ENCODE data around the gene VPS13D. TPM values are rescaled to one million over a fixed set of nuclear protein-coding genes. Genes with fewer than 3 reads are reported as not detected.

VPS13D gene
- total and polyA plus RNA-seq, 4 donors: 10.2 to 68.3 (median 12.6) TPM

DNA sequence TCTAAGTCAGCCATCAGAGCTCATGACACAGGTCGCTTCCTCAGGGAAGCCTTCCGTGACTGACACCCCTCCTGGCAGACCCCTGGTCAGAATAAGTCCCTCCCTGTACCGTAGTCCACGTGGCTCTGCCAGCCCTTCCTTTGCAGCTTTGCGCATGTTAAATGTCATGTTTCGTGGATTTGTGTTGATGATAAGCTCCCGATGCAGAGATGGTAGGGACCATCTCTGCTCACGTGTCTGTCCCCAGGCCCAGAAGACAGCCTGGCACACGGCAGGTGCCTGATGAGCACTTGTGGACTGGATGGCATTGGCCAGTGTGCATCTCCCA is 312.3 kb downstream of the VPS13D start:
- 94% methylated on average over 9 of the region's 9 CpGs for WGBS
- Histone ChIP-seq H3K9me3 (ENCODE audit: control insufficient read depth in 4 of 4, low read length in 3 of 4) (no peaks in the 10 kb centered on the region), H3K27ac (ENCODE audit: low read depth in 1 of 2, low read length in 2 of 2) (peak overlapping the region in 1 of 2 donors; percentile 2), H3K9ac (ENCODE audit: low read depth in 1 of 2, low read length in 2 of 2) (no peak overlapping the region), H3K4me1 (ENCODE audit: control insufficient read depth in 4 of 4, insufficient read depth in 4 of 4, low read length in 3 of 4) (peaks cover 9 to 27% (median 16%) of the 10 kb centered on the region in 4 donors), H3K4me3 (ENCODE audit: low read depth in 1 of 3, low read length in 3 of 3) (no peak overlapping the region), H3K36me3 (ENCODE audit: control insufficient read depth in 4 of 4, insufficient read depth in 3 of 4, low read depth in 1 of 4, low read length in 3 of 4) (no peaks in the 10 kb centered on the region), H3K27me3 (ENCODE audit: control insufficient read depth in 4 of 4, insufficient read depth in 4 of 4, low read length in 3 of 4) (no peaks in the 10 kb centered on the region)
- no peak for TF ChIP-seq RAD21 (IDR thresholded peaks at IDR 0.05)
- no peak for TF ChIP-seq YY1 (IDR thresholded peaks at IDR 0.05)
- no peak for TF ChIP-seq HNF4A (conservative IDR thresholded peaks at IDR 0.05)
- TF ChIP-seq FOXA2 (IDR thresholded peaks at IDR 0.05): no peak
- no peak for TF ChIP-seq ZBTB33 (IDR thresholded peaks at IDR 0.05)
- TF ChIP-seq TAF1 (conservative IDR thresholded peaks at IDR 0.05): no peak
- TF ChIP-seq EGR1 (IDR thresholded peaks at IDR 0.05; ENCODE audit: low read depth in 2 of 2): no peak
- TF ChIP-seq NR2F2 (IDR thresholded peaks at IDR 0.05): no peak
- no peak for TF ChIP-seq GABPA (IDR thresholded peaks at IDR 0.05 in 1 of 2, conservative IDR thresholded peaks at IDR 0.05 in 1 of 2)
- TF ChIP-seq RXRA (IDR thresholded peaks at IDR 0.05): no peak
- TF ChIP-seq, protein P1, sequence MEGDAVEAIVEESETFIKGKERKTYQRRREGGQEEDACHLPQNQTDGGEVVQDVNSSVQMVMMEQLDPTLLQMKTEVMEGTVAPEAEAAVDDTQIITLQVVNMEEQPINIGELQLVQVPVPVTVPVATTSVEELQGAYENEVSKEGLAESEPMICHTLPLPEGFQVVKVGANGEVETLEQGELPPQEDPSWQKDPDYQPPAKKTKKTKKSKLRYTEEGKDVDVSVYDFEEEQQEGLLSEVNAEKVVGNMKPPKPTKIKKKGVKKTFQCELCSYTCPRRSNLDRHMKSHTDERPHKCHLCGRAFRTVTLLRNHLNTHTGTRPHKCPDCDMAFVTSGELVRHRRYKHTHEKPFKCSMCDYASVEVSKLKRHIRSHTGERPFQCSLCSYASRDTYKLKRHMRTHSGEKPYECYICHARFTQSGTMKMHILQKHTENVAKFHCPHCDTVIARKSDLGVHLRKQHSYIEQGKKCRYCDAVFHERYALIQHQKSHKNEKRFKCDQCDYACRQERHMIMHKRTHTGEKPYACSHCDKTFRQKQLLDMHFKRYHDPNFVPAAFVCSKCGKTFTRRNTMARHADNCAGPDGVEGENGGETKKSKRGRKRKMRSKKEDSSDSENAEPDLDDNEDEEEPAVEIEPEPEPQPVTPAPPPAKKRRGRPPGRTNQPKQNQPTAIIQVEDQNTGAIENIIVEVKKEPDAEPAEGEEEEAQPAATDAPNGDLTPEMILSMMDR (IDR thresholded peaks at IDR 0.05; ENCODE audit: low read depth, low read length, missing input control): no peak
- no peak for DNase-seq (ENCODE audit: low spot score)

- Histone ChIP-seq H3K27ac (ENCODE audit: low read depth in 1 of 2, low read length in 2 of 2) (no peak overlapping the region), H3K27me3 (ENCODE audit: control insufficient read depth in 4 of 4, insufficient read depth in 4 of 4, low read length in 3 of 4) (no peaks in the 10 kb centered on the region), H3K4me1 (ENCODE audit: control insufficient read depth in 4 of 4, insufficient read depth in 4 of 4, low read length in 3 of 4) (peaks cover 9 to 27% (median 16%) of the 10 kb centered on the region in 4 donors), H3K9me3 (ENCODE audit: control insufficient read depth in 4 of 4, low read length in 3 of 4) (no peaks in the 10 kb centered on the region), H3K4me3 (ENCODE audit: low read depth in 1 of 3, low read length in 3 of 3) (no peak overlapping the region), H3K36me3 (ENCODE audit: control insufficient read depth in 4 of 4, insufficient read depth in 3 of 4, low read depth in 1 of 4, low read length in 3 of 4) (no peaks in the 10 kb centered on the region), H3K9ac (ENCODE audit: low read depth in 1 of 2, low read length in 2 of 2) (no peak overlapping the region)
- no peak for DNase-seq (ENCODE audit: low spot score)
- WGBS: 90% methylated on average over 9 of the region's 9 CpGs
- TF ChIP-seq HNF4A (conservative IDR thresholded peaks at IDR 0.05) (no peak), SP1 (IDR thresholded peaks at IDR 0.05) (no peak), EGR1 (IDR thresholded peaks at IDR 0.05; ENCODE audit: low read depth in 2 of 2) (no peak), TAF1 (conservative IDR thresholded peaks at IDR 0.05) (no peak), YY1 (IDR thresholded peaks at IDR 0.05) (no peak), HNF4G (IDR thresholded peaks at IDR 0.05) (no peak), ZBTB33 (IDR thresholded peaks at IDR 0.05) (no peak), NR2F2 (IDR thresholded peaks at IDR 0.05) (no peak), RAD21 (IDR thresholded peaks at IDR 0.05) (no peak), JUND (IDR thresholded peaks at IDR 0.05) (no peak), FOXA2 (IDR thresholded peaks at IDR 0.05) (no peak), FOXA1 (IDR thresholded peaks at IDR 0.05) (no peak), GABPA (IDR thresholded peaks at IDR 0.05 in 1 of 2, conservative IDR thresholded peaks at IDR 0.05 in 1 of 2) (no peak), RXRA (IDR thresholded peaks at IDR 0.05) (no peak)
- TF ChIP-seq, protein P2, sequence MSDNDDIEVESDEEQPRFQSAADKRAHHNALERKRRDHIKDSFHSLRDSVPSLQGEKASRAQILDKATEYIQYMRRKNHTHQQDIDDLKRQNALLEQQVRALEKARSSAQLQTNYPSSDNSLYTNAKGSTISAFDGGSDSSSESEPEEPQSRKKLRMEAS (IDR thresholded peaks at IDR 0.05): no peak
- TF ChIP-seq, protein P3, sequence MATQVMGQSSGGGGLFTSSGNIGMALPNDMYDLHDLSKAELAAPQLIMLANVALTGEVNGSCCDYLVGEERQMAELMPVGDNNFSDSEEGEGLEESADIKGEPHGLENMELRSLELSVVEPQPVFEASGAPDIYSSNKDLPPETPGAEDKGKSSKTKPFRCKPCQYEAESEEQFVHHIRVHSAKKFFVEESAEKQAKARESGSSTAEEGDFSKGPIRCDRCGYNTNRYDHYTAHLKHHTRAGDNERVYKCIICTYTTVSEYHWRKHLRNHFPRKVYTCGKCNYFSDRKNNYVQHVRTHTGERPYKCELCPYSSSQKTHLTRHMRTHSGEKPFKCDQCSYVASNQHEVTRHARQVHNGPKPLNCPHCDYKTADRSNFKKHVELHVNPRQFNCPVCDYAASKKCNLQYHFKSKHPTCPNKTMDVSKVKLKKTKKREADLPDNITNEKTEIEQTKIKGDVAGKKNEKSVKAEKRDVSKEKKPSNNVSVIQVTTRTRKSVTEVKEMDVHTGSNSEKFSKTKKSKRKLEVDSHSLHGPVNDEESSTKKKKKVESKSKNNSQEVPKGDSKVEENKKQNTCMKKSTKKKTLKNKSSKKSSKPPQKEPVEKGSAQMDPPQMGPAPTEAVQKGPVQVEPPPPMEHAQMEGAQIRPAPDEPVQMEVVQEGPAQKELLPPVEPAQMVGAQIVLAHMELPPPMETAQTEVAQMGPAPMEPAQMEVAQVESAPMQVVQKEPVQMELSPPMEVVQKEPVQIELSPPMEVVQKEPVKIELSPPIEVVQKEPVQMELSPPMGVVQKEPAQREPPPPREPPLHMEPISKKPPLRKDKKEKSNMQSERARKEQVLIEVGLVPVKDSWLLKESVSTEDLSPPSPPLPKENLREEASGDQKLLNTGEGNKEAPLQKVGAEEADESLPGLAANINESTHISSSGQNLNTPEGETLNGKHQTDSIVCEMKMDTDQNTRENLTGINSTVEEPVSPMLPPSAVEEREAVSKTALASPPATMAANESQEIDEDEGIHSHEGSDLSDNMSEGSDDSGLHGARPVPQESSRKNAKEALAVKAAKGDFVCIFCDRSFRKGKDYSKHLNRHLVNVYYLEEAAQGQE (IDR thresholded peaks at IDR 0.05): no peak
Observed at GRCh38 chr1:12542616-12543592, 313.1 kb downstream of the VPS13D start.

Measured in liver (tissue), 9 donors.